GM12878 (cell line): ENCODE data around the gene ANAPC10.

ENCODE experiments used
- PBX3 ChIP-seq: IDR thresholded peaks from 2 replicates; pipeline ENCODE4 v1.6.1; 2011; ENCODE audit warnings: mild to moderate bottlenecking, low read depth, low read length, moderate library complexity; ENCODE audit not compliant: insufficient replicate concordance
- TF ChIP-seq, protein P1 (sequence below), 3 experiments: IDR thresholded peaks in 2 of 3; conservative IDR thresholded peaks in 1 of 3; 2 replicates each; pipeline ENCODE4 v1.5.1; 2011; ENCODE audit warnings: low read depth in 3 of 3, low read length in 3 of 3, mild to moderate bottlenecking in 3 of 3, control low read depth in 2 of 3, moderate library complexity in 2 of 3, inconsistent platforms in 1 of 3, mixed read lengths in 1 of 3; ENCODE audit not compliant: control insufficient read depth in 2 of 3, insufficient read depth in 1 of 3; ENCODE audit errors: extremely low read depth in 1 of 3

- TF ChIP-seq PBX3, result no peak
- TF ChIP-seq, protein P1, sequence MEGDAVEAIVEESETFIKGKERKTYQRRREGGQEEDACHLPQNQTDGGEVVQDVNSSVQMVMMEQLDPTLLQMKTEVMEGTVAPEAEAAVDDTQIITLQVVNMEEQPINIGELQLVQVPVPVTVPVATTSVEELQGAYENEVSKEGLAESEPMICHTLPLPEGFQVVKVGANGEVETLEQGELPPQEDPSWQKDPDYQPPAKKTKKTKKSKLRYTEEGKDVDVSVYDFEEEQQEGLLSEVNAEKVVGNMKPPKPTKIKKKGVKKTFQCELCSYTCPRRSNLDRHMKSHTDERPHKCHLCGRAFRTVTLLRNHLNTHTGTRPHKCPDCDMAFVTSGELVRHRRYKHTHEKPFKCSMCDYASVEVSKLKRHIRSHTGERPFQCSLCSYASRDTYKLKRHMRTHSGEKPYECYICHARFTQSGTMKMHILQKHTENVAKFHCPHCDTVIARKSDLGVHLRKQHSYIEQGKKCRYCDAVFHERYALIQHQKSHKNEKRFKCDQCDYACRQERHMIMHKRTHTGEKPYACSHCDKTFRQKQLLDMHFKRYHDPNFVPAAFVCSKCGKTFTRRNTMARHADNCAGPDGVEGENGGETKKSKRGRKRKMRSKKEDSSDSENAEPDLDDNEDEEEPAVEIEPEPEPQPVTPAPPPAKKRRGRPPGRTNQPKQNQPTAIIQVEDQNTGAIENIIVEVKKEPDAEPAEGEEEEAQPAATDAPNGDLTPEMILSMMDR (IDR thresholded peaks at IDR 0.05 in 2 of 3, conservative IDR thresholded peaks at IDR 0.05 in 1 of 3; ENCODE audit: control insufficient read depth in 2 of 3, extremely low read depth in 1 of 3, insufficient read depth in 1 of 3, low read depth in 3 of 3, low read length in 3 of 3), result no peak
Measured at GRCh38 chr4:145012841-145013240, 85.2 kb downstream of the ANAPC10 start.
